K562 (cell line): ENCODE data around the gene TBX6. TPM values are rescaled to one million over a fixed set of nuclear protein-coding genes. Genes with fewer than 3 reads are reported as not detected.

ENCODE experiments used
- BACH1 ChIP-seq: fragments of 200-800 bp; sonication (Bioruptor generic); IDR thresholded peaks from 2 replicates; pipeline ENCODE4 v1.6.1; 2016; ENCODE audit warnings: missing genetic modification characterization, missing compliant biosample characterization
- HSF4 ChIP-seq: fragments of 250-450 bp; sonication (Bioruptor Pico); IDR thresholded peaks from 2 replicates; pipeline ENCODE4 v2.1.2; 2022; ENCODE audit warnings: mild to moderate bottlenecking, moderate library complexity, borderline replicate concordance
- IRF2 ChIP-seq: sonication (generic); formaldehyde crosslinking; IDR thresholded peaks from 2 replicates; pipeline ENCODE4 v1.8.1; 2022; ENCODE audit warnings: mild to moderate bottlenecking, missing genetic modification reagents
- MYBL2 ChIP-seq, 2 experiments: fragments of 450-650 bp in 1 of 2; sonication (generic) in 1 of 2; formaldehyde crosslinking in 1 of 2; IDR thresholded peaks; 2 replicates each; pipeline versions ENCODE4 v1.6.1 to v1.8.1; 2017 to 2022; ENCODE audit warnings: borderline replicate concordance in 1 of 2, inconsistent platforms in 1 of 2, low read depth in 1 of 2, mild to moderate bottlenecking in 1 of 2, missing genetic modification reagents in 1 of 2, moderate library complexity in 1 of 2
- NBN ChIP-seq: fragments of 450-650 bp; IDR thresholded peaks from 2 replicates; pipeline ENCODE4 v1.6.1; 2016; ENCODE audit warnings: low read depth, mild to moderate bottlenecking
- RBM22 ChIP-seq: fragments of 200-400 bp; formaldehyde crosslinking; IDR thresholded peaks from 2 replicates; pipeline ENCODE4 v1.6.1; 2018; ENCODE audit warnings: low read length, low read depth; ENCODE audit not compliant: poor library complexity, severe bottlenecking
- RFX5 ChIP-seq: IDR thresholded peaks from 2 replicates; pipeline ENCODE4 v1.6.1; 2011; ENCODE audit warnings: low read depth, mild to moderate bottlenecking, improper control_type of control experiment, low read length
- RHOXF2B ChIP-seq: fragments of 250-450 bp; sonication (Bioruptor Pico); conservative IDR thresholded peaks from 2 replicates; pipeline ENCODE4 v1.5.1; 2021
- SIN3B ChIP-seq: fragments of 450-650 bp; IDR thresholded peaks from 2 replicates; pipeline ENCODE4 v1.6.1; 2017; ENCODE audit warnings: low read depth, mild to moderate bottlenecking, moderate library complexity
- ZNF124 ChIP-seq: sonication (generic); formaldehyde crosslinking; IDR thresholded peaks from 2 replicates; pipeline ENCODE4 v1.8.1; 2022; ENCODE audit warnings: missing genetic modification reagents
- polyA plus RNA-seq, 8 experiments: library from polyadenylated mRNA; depleted of rRNA in 4 of 8; stranded (reverse) in 5 of 8; unstranded in 3 of 8; fragments of >200 nt; fragmentation: Nextera tagmentation in 2 of 8; fragmentation: Illumina TruSeq in 1 of 8; extraction: Ambion mirVana in 2 of 8; extraction: Trizol in 1 of 8; gene quantifications; 2 replicates each; pipeline versions ENCODE4 v1.2.1 to v1.2.3, GENCODE V29; 2011 to 2014; ENCODE audit warnings: inconsistent platforms in 1 of 8, missing spikeins in 1 of 8
- total RNA-seq, 7 experiments: library from RNA; depleted of rRNA in 6 of 7; stranded (reverse); fragments of >200 nt in 6 of 7; fragmentation: Illumina TruSeq in 2 of 7; extraction: Trizol in 2 of 7; gene quantifications; 2 replicates each; pipeline versions ENCODE4 v1.2.1 to v1.2.3, GENCODE V29; 2011 to 2021; ENCODE audit warnings: low replicate concordance in 1 of 7
- TF ChIP-seq, protein P1 (sequence below): fragments of 450-650 bp; IDR thresholded peaks from 2 replicates; pipeline ENCODE4 v1.6.1; 2016; ENCODE audit warnings: mild to moderate bottlenecking
- TF ChIP-seq, protein P2 (sequence below): fragments of 450-650 bp; IDR thresholded peaks from 2 replicates; pipeline ENCODE4 v1.7.1; 2018; ENCODE audit warnings: mild to moderate bottlenecking, low read depth; ENCODE audit not compliant: partially characterized antibody
- TF ChIP-seq, protein P3 (sequence below), 2 experiments: fragments of 450-650 bp in 1 of 2; IDR thresholded peaks; 2 replicates each; pipeline ENCODE4 v1.6.1; 2011 to 2017; ENCODE audit warnings: low read depth in 2 of 2, antibody characterized with exemption in 1 of 2, borderline replicate concordance in 1 of 2, low read length in 1 of 2, mild to moderate bottlenecking in 1 of 2, mixed read lengths in 1 of 2; ENCODE audit not compliant: control insufficient read depth in 1 of 2
- TF ChIP-seq, protein P4 (sequence below): sonication (generic); formaldehyde crosslinking; IDR thresholded peaks from 2 replicates; pipeline ENCODE4 v1.9.0; 2022; ENCODE audit warnings: mild to moderate bottlenecking, missing genetic modification reagents

The TBX6 gene
- total and polyA plus RNA-seq, 9 of the 15 experiments (the other 6 are each of a cell fraction or from before 2014, with no cell fraction given) = 0.07 to 0.58 (median 0.11) TPM; not detected in 2

DNA sequence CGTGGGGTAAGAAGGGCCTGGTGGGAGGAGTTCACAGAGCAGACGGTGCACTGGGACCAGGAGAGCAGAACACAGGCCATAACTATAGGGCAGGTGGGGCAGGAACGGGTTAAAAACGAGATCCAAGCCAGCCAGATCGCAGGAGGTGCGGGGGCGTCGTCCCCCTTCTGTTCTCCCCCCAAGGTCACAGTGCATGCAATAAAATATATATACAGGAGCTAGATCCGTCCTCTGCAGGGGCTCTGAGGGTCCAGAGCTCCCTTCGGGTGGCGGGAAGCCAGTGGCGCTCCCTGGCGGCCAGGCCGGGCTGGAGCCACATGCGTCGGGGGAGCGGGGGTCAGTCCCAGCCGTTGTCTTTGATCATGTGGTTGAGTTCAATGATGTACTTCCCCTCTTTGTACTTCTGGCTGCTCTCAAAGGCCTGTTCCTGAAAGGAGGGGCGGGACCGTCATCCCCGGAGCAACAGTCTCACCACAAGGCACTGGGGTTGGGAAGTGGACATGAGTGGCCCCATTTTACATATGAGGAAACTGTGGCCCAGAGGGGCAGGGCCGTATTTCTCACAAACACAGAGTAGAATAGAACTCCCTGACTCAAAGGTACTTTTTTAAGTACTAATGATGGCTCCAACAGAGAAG, 768 bp upstream of the TBX6 start (continued):
- TF ChIP-seq MYBL2 (IDR thresholded peaks at IDR 0.05; ENCODE audit: low read depth) (peak; percentile 63), MYBL2 (CRISPR knock-in tag; IDR thresholded peaks at IDR 0.05; ENCODE audit: borderline replicate concordance) (no peak), RHOXF2B (peak; percentile 93; the same call in 1 of the 2 replicates), RFX5 (0 out of 2 replicates have a peak, but pooled peaks have one; percentile 25), RBM22 (no peak), HSF4 (peak; percentile 89; the same call in 1 of the 2 replicates), NBN (peak; percentile 59), ZNF124 (no peak), BACH1 (tag) (peak; percentile 88), SIN3B (0 out of 2 replicates have a peak, but pooled peaks have one; percentile 4), IRF2 (CRISPR knock-in tag) (no peak)
- TF ChIP-seq, protein P1, sequence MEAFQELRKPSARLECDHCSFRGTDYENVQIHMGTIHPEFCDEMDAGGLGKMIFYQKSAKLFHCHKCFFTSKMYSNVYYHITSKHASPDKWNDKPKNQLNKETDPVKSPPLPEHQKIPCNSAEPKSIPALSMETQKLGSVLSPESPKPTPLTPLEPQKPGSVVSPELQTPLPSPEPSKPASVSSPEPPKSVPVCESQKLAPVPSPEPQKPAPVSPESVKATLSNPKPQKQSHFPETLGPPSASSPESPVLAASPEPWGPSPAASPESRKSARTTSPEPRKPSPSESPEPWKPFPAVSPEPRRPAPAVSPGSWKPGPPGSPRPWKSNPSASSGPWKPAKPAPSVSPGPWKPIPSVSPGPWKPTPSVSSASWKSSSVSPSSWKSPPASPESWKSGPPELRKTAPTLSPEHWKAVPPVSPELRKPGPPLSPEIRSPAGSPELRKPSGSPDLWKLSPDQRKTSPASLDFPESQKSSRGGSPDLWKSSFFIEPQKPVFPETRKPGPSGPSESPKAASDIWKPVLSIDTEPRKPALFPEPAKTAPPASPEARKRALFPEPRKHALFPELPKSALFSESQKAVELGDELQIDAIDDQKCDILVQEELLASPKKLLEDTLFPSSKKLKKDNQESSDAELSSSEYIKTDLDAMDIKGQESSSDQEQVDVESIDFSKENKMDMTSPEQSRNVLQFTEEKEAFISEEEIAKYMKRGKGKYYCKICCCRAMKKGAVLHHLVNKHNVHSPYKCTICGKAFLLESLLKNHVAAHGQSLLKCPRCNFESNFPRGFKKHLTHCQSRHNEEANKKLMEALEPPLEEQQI = 0 out of 2 replicates have a peak, but pooled peaks have one; percentile 43
- TF ChIP-seq, protein P2, sequence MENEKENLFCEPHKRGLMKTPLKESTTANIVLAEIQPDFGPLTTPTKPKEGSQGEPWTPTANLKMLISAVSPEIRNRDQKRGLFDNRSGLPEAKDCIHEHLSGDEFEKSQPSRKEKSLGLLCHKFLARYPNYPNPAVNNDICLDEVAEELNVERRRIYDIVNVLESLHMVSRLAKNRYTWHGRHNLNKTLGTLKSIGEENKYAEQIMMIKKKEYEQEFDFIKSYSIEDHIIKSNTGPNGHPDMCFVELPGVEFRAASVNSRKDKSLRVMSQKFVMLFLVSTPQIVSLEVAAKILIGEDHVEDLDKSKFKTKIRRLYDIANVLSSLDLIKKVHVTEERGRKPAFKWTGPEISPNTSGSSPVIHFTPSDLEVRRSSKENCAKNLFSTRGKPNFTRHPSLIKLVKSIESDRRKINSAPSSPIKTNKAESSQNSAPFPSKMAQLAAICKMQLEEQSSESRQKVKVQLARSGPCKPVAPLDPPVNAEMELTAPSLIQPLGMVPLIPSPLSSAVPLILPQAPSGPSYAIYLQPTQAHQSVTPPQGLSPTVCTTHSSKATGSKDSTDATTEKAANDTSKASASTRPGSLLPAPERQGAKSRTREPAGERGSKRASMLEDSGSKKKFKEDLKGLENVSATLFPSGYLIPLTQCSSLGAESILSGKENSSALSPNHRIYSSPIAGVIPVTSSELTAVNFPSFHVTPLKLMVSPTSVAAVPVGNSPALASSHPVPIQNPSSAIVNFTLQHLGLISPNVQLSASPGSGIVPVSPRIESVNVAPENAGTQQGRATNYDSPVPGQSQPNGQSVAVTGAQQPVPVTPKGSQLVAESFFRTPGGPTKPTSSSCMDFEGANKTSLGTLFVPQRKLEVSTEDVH = peak; percentile 98
- TF ChIP-seq, protein P3, sequence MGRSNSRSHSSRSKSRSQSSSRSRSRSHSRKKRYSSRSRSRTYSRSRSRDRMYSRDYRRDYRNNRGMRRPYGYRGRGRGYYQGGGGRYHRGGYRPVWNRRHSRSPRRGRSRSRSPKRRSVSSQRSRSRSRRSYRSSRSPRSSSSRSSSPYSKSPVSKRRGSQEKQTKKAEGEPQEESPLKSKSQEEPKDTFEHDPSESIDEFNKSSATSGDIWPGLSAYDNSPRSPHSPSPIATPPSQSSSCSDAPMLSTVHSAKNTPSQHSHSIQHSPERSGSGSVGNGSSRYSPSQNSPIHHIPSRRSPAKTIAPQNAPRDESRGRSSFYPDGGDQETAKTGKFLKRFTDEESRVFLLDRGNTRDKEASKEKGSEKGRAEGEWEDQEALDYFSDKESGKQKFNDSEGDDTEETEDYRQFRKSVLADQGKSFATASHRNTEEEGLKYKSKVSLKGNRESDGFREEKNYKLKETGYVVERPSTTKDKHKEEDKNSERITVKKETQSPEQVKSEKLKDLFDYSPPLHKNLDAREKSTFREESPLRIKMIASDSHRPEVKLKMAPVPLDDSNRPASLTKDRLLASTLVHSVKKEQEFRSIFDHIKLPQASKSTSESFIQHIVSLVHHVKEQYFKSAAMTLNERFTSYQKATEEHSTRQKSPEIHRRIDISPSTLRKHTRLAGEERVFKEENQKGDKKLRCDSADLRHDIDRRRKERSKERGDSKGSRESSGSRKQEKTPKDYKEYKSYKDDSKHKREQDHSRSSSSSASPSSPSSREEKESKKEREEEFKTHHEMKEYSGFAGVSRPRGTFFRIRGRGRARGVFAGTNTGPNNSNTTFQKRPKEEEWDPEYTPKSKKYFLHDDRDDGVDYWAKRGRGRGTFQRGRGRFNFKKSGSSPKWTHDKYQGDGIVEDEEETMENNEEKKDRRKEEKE (IDR thresholded peaks at IDR 0.05; ENCODE audit: borderline replicate concordance in 1 of 2, control insufficient read depth in 1 of 2, low read depth in 2 of 2, low read length in 1 of 2) = no peak
- TF ChIP-seq, protein P4, sequence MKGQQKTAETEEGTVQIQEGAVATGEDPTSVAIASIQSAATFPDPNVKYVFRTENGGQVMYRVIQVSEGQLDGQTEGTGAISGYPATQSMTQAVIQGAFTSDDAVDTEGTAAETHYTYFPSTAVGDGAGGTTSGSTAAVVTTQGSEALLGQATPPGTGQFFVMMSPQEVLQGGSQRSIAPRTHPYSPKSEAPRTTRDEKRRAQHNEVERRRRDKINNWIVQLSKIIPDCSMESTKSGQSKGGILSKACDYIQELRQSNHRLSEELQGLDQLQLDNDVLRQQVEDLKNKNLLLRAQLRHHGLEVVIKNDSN = peak; percentile 84
- TF ChIP-seq, all 486 proteins: peak for 253
